ENCODE measurements around the gene PRMT6.
"Not testable (repeated sequence)": the region's sequence is repeated elsewhere in the genome, so short reads cannot be mapped to it uniquely, and the experiment has no call there.

PRMT6 gene

DNA sequence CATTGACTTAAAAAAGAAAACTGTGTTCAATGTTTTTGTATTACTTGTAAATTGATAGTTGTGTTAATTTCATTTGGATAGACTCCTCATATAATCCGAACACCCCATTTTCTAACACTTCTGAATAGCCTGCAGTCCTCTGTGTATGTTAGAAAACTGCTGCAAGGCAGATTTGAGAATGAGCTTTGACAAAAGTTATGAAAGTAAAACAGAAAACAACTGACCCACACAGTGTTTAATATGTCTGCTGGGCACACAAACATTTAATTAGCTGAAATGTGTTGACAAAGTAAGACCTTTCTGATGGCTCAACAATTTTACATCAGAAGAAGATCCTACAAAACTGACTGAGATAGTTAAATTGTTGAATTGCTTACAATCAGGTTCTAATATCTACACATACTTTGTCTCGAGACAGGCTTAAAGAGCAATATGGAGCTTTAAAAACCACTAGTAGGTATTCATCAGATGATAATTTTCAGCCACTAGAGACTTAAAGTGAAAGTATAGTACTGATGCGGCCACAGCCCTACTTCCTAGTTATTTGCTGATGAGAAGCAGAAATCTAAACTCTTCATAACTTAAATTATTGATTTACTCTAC is 40.0 kb upstream of the PRMT6 start:
- Histone ChIP-seq H3K27ac (ENCODE audit: low read length) (no peak overlapping the region), H3K9me3 (replicated peaks; ENCODE audit: insufficient read depth, low read length) (no peaks in the 10 kb centered on the region), H3K9me2 (replicated peaks; ENCODE audit: insufficient read depth, low read length) (no peaks in the 10 kb centered on the region), H3K79me2 (ENCODE audit: low read length) (no peaks in the 10 kb centered on the region), H3K4me3 (ENCODE audit: low read length) (peak overlapping the region; percentile 23; the same call in 1 of the 2 replicates), H3K36me3 (replicated peaks; ENCODE audit: insufficient read depth, low read length) (no peaks in the 10 kb centered on the region), H3K4me2 (ENCODE audit: low read depth, low read length) (peak overlapping the region; percentile 38; the same call in 1 of the 2 replicates), H3K9ac (ENCODE audit: low read length) (no peak overlapping the region), H3F3A (ENCODE audit: insufficient read depth, low read length) (no peaks in the 10 kb centered on the region), H2AFZ (ENCODE audit: low read length) (no peak overlapping the region), H3K27me3 (replicated peaks; ENCODE audit: insufficient read depth, low read length) (no peaks in the 10 kb centered on the region), H4K20me1 (ENCODE audit: insufficient read depth, low read length) (no peaks in the 10 kb centered on the region), H3K4me1 (ENCODE audit: low read length) (no peaks in the 10 kb centered on the region)
- peak; percentile 41 for DNase-seq
- TF ChIP-seq EZH2phosphoT487 (IDR thresholded peaks at IDR 0.05; ENCODE audit: low read length) = no peak
- no peak for TF ChIP-seq CTCF (IDR thresholded peaks at IDR 0.05; ENCODE audit: low read length)
- TF ChIP-seq EZH2 (optimal IDR thresholded peaks at IDR 0.05; ENCODE audit: low read depth, low read length) = no peak

DNA sequence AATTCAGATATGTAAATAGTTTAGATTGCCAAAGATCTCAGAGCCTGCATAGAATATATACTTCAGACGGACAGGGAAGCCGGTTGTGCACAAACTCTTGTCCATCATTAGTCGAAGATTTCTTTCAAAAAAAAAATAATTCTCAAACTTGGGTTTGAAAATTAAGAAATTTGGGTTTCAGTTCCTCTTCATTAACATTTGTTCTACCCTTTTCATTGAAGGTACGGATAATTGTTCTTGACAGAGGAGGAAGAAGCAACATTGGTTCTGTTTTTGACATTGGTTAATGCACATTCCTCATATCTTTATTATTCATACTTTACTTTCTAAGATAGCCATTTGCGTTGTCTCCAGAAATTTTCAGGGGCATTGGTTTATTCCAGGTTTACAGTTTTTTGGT is 38.0 kb upstream of the PRMT6 start:
- H3K4me2 ChIP-seq (ENCODE audit: low read depth, low read length) = no peak overlapping the region
- H3F3A ChIP-seq (ENCODE audit: insufficient read depth, low read length) = no peaks in the 10 kb centered on the region
- H3K79me2 ChIP-seq (ENCODE audit: low read length) = no peaks in the 10 kb centered on the region
- no peaks in the 10 kb centered on the region for H3K9me3 ChIP-seq (replicated peaks; ENCODE audit: insufficient read depth, low read length)
- H3K9me2 ChIP-seq (replicated peaks; ENCODE audit: insufficient read depth, low read length) = no peaks in the 10 kb centered on the region
- no peaks in the 10 kb centered on the region for H3K27me3 ChIP-seq (replicated peaks; ENCODE audit: insufficient read depth, low read length)
- H2AFZ ChIP-seq (ENCODE audit: low read length) = no peak overlapping the region
- no peaks in the 10 kb centered on the region for H3K4me1 ChIP-seq (ENCODE audit: low read length)
- H3K4me3 ChIP-seq (ENCODE audit: low read length) = no peak overlapping the region
- H3K9ac ChIP-seq (ENCODE audit: low read length) = no peak overlapping the region
- H4K20me1 ChIP-seq (ENCODE audit: insufficient read depth, low read length) = no peaks in the 10 kb centered on the region
- no peak for DNase-seq
- TF ChIP-seq CTCF (IDR thresholded peaks at IDR 0.05; ENCODE audit: low read length) = no peak
- no peak for TF ChIP-seq EZH2phosphoT487 (IDR thresholded peaks at IDR 0.05; ENCODE audit: low read length)
- no peak for TF ChIP-seq EZH2 (optimal IDR thresholded peaks at IDR 0.05; ENCODE audit: low read depth, low read length)
- H3K36me3 ChIP-seq (replicated peaks; ENCODE audit: insufficient read depth, low read length) = no peaks in the 10 kb centered on the region
- no peak overlapping the region for H3K27ac ChIP-seq (ENCODE audit: low read length)

GRCh38 chr1:107019166-107019565 is 37.3 kb upstream of the PRMT6 start:
- Histone ChIP-seq H3K4me1 (ENCODE audit: low read length) (no peaks in the 10 kb centered on the region), H3K9me3 (replicated peaks; ENCODE audit: insufficient read depth, low read length) (no peaks in the 10 kb centered on the region), H3K4me2 (ENCODE audit: low read depth, low read length) (no peak overlapping the region), H2AFZ (ENCODE audit: low read length) (no peak overlapping the region), H3K9me2 (replicated peaks; ENCODE audit: insufficient read depth, low read length) (no peaks in the 10 kb centered on the region), H3K79me2 (ENCODE audit: low read length) (no peaks in the 10 kb centered on the region), H3F3A (ENCODE audit: insufficient read depth, low read length) (no peaks in the 10 kb centered on the region), H3K4me3 (ENCODE audit: low read length) (no peak overlapping the region), H3K27ac (ENCODE audit: low read length) (no peak overlapping the region), H3K27me3 (replicated peaks; ENCODE audit: insufficient read depth, low read length) (no peaks in the 10 kb centered on the region), H4K20me1 (ENCODE audit: insufficient read depth, low read length) (no peaks in the 10 kb centered on the region), H3K36me3 (replicated peaks; ENCODE audit: insufficient read depth, low read length) (no peaks in the 10 kb centered on the region), H3K9ac (ENCODE audit: low read length) (no peak overlapping the region)
- no peak for DNase-seq
- TF ChIP-seq CTCF (IDR thresholded peaks at IDR 0.05; ENCODE audit: low read length) (no peak), EZH2phosphoT487 (IDR thresholded peaks at IDR 0.05; ENCODE audit: low read length) (no peak), EZH2 (optimal IDR thresholded peaks at IDR 0.05; ENCODE audit: low read depth, low read length) (no peak)

- not testable (repeated sequence) for H3K36me3 ChIP-seq (replicated peaks; ENCODE audit: insufficient read depth, low read length); DNase-seq; H3K9me3 ChIP-seq (replicated peaks; ENCODE audit: insufficient read depth, low read length); H3K4me1 ChIP-seq (ENCODE audit: low read length); H3F3A ChIP-seq (ENCODE audit: insufficient read depth, low read length); H2AFZ ChIP-seq (ENCODE audit: low read length); H3K9me2 ChIP-seq (replicated peaks; ENCODE audit: insufficient read depth, low read length); H4K20me1 ChIP-seq (ENCODE audit: insufficient read depth, low read length); H3K79me2 ChIP-seq (ENCODE audit: low read length); H3K27me3 ChIP-seq (replicated peaks; ENCODE audit: insufficient read depth, low read length); H3K4me3 ChIP-seq (ENCODE audit: low read length); H3K4me2 ChIP-seq (ENCODE audit: low read depth, low read length); H3K27ac ChIP-seq (ENCODE audit: low read length); H3K9ac ChIP-seq (ENCODE audit: low read length)
Measured at GRCh38 chr1:107038874-107039273, 17.6 kb upstream of the PRMT6 start.

GRCh38 chr1:107044310-107045220 is 11.9 kb upstream of the PRMT6 start:
- not testable (repeated sequence) for H3K4me1 ChIP-seq (ENCODE audit: low read length); H3K9me2 ChIP-seq (replicated peaks; ENCODE audit: insufficient read depth, low read length); H3K4me3 ChIP-seq (ENCODE audit: low read length); H3K9ac ChIP-seq (ENCODE audit: low read length); H3K27me3 ChIP-seq (replicated peaks; ENCODE audit: insufficient read depth, low read length); H3F3A ChIP-seq (ENCODE audit: insufficient read depth, low read length); H4K20me1 ChIP-seq (ENCODE audit: insufficient read depth, low read length); H3K9me3 ChIP-seq (replicated peaks; ENCODE audit: insufficient read depth, low read length); H3K27ac ChIP-seq (ENCODE audit: low read length); DNase-seq; H3K4me2 ChIP-seq (ENCODE audit: low read depth, low read length); H3K36me3 ChIP-seq (replicated peaks; ENCODE audit: insufficient read depth, low read length); H3K79me2 ChIP-seq (ENCODE audit: low read length); H2AFZ ChIP-seq (ENCODE audit: low read length)

Data from MM.1S (cell line).